ENCODE results near the gene UCKL1. TPM values are rescaled to one million over a fixed set of nuclear protein-coding genes. Genes with fewer than 3 reads are reported as not detected.
"Not testable (repeated sequence)": the region's sequence is repeated elsewhere in the genome, so short reads cannot be mapped to it uniquely, and the experiment has no call there.

UCKL1 gene
- total RNA-seq, 1 donor: 21.0 TPM

- H4K20me1 ChIP-seq (ENCODE audit: insufficient read depth, low read length): peaks cover 48% of the 10 kb centered on the region
- no peak overlapping the region for H3K4me3 ChIP-seq (ENCODE audit: insufficient read depth, low read length)
- no peak overlapping the region for H3K4me2 ChIP-seq (ENCODE audit: insufficient read depth, low read length)
- H3K9me3 ChIP-seq (ENCODE audit: low read depth, low read length): no peaks in the 10 kb centered on the region
- peaks cover 69% of the 10 kb centered on the region for H3K36me3 ChIP-seq (ENCODE audit: insufficient read depth, low read length)
- no peak for TF ChIP-seq CTCF (IDR thresholded peaks at IDR 0.05; ENCODE audit: extremely low read depth, low read depth, low read length)
- H3K79me2 ChIP-seq (ENCODE audit: insufficient read depth, low read length): peaks cover 80% of the 10 kb centered on the region
- no peaks in the 10 kb centered on the region for H3K4me1 ChIP-seq (ENCODE audit: insufficient read depth, low read length)
- H2AFZ ChIP-seq (ENCODE audit: low read length): no peak overlapping the region
- peak; percentile 32 for DNase-seq (ENCODE audit: insufficient read length, low spot score, missing footprints)
- H3K27me3 ChIP-seq (ENCODE audit: insufficient read depth, low read length): no peaks in the 10 kb centered on the region
- no peak overlapping the region for H3K27ac ChIP-seq (ENCODE audit: low read depth, low read length)
Measured at GRCh38 chr20:63931735-63932134, 24.5 kb downstream of the UCKL1 start.

GRCh38 chr20:63930971-63931553 lies 25.2 kb downstream of the UCKL1 start:
- peaks cover 52% of the 10 kb centered on the region for H4K20me1 ChIP-seq (ENCODE audit: insufficient read depth, low read length)
- no peak overlapping the region for H3K4me2 ChIP-seq (ENCODE audit: insufficient read depth, low read length)
- no peak for TF ChIP-seq CTCF (IDR thresholded peaks at IDR 0.05; ENCODE audit: extremely low read depth, low read depth, low read length)
- H3K36me3 ChIP-seq (ENCODE audit: insufficient read depth, low read length): peaks cover 68% of the 10 kb centered on the region
- DNase-seq (ENCODE audit: insufficient read length, low spot score, missing footprints): peak; percentile 79
- no peaks in the 10 kb centered on the region for H3K4me1 ChIP-seq (ENCODE audit: insufficient read depth, low read length)
- H3K27me3 ChIP-seq (ENCODE audit: insufficient read depth, low read length): no peaks in the 10 kb centered on the region
- peaks cover 82% of the 10 kb centered on the region for H3K79me2 ChIP-seq (ENCODE audit: insufficient read depth, low read length)
- H3K9me3 ChIP-seq (ENCODE audit: low read depth, low read length): no peaks in the 10 kb centered on the region
- H3K27ac ChIP-seq (ENCODE audit: low read depth, low read length): no peak overlapping the region
- no peak overlapping the region for H3K4me3 ChIP-seq (ENCODE audit: insufficient read depth, low read length)
- no peak overlapping the region for H2AFZ ChIP-seq (ENCODE audit: low read length)

- Histone ChIP-seq H3K79me2 (ENCODE audit: insufficient read depth, low read length) (peaks cover 84% of the 10 kb centered on the region), H4K20me1 (ENCODE audit: insufficient read depth, low read length) (peaks cover 49% of the 10 kb centered on the region), H3K36me3 (ENCODE audit: insufficient read depth, low read length) (peaks cover 52% of the 10 kb centered on the region)
- H3K27me3 ChIP-seq (ENCODE audit: insufficient read depth, low read length); H3K27ac ChIP-seq (ENCODE audit: low read depth, low read length); H3K4me3 ChIP-seq (ENCODE audit: insufficient read depth, low read length); H3K4me1 ChIP-seq (ENCODE audit: insufficient read depth, low read length); DNase-seq (ENCODE audit: insufficient read length, low spot score, missing footprints); H3K4me2 ChIP-seq (ENCODE audit: insufficient read depth, low read length); H2AFZ ChIP-seq (ENCODE audit: low read length); H3K9me3 ChIP-seq (ENCODE audit: low read depth, low read length): not testable (repeated sequence)
Measured at GRCh38 chr20:63929473-63929883, 26.7 kb downstream of the UCKL1 start.

- peaks cover 51% of the 10 kb centered on the region for H4K20me1 ChIP-seq (ENCODE audit: insufficient read depth, low read length)
- DNase-seq (ENCODE audit: insufficient read length, low spot score, missing footprints): peak; percentile 43
- peaks cover 51% of the 10 kb centered on the region for H3K36me3 ChIP-seq (ENCODE audit: insufficient read depth, low read length)
- H3K27ac ChIP-seq (ENCODE audit: low read depth, low read length): no peak overlapping the region
- H3K27me3 ChIP-seq (ENCODE audit: insufficient read depth, low read length): no peaks in the 10 kb centered on the region
- no peak overlapping the region for H3K4me2 ChIP-seq (ENCODE audit: insufficient read depth, low read length)
- H3K79me2 ChIP-seq (ENCODE audit: insufficient read depth, low read length): peaks cover 86% of the 10 kb centered on the region
- H3K9me3 ChIP-seq (ENCODE audit: low read depth, low read length): no peaks in the 10 kb centered on the region
- H3K4me1 ChIP-seq (ENCODE audit: insufficient read depth, low read length): no peaks in the 10 kb centered on the region
- no peak overlapping the region for H2AFZ ChIP-seq (ENCODE audit: low read length)
- no peak overlapping the region for H3K4me3 ChIP-seq (ENCODE audit: insufficient read depth, low read length)
- TF ChIP-seq CTCF (IDR thresholded peaks at IDR 0.05; ENCODE audit: extremely low read depth, low read depth, low read length): no peak
Measured at GRCh38 chr20:63929071-63929470, 27.1 kb downstream of the UCKL1 start.
